Measurements from ENCODE around the gene NR1H3. TPM values are rescaled to one million over a fixed set of nuclear protein-coding genes. Genes with fewer than 3 reads are reported as not detected.

The NR1H3 gene
- total RNA-seq, 4 donors from 2014 or later: 95.8 to 152 (median 123) TPM

- TF ChIP-seq CTCF (IDR thresholded peaks at IDR 0.05) (no peak), POLR2A (IDR thresholded peaks at IDR 0.05) (no peak)
- Histone ChIP-seq H3K4me3 (no peak overlapping the region), H3K27ac (no peak overlapping the region), H3K9me3 (no peaks in the 10 kb centered on the region), H3K36me3 (peaks cover 0 to 83% (median 3%) of the 10 kb centered on the region in 3 donors), H3K27me3 (no peaks in the 10 kb centered on the region), H3K4me1 (peaks cover 0 to 10% (median 6%) of the 10 kb centered on the region in 4 donors)
- no peak for DNase-seq
Measured at GRCh38 chr11:47276923-47277322, 19.1 kb downstream of the NR1H3 start.

GRCh38 chr11:47278058-47278457, 20.3 kb downstream of the NR1H3 start:
- no peaks in the 10 kb centered on the region for H3K27me3 ChIP-seq
- peaks cover 0 to 95% (median 3%) of the 10 kb centered on the region in 3 donors for H3K36me3 ChIP-seq
- no peak for TF ChIP-seq POLR2A (IDR thresholded peaks at IDR 0.05)
- TF ChIP-seq CTCF (IDR thresholded peaks at IDR 0.05): no peak
- no peak for DNase-seq
- no peak overlapping the region for H3K27ac ChIP-seq
- no peaks in the 10 kb centered on the region for H3K4me1 ChIP-seq
- no peak overlapping the region for H3K4me3 ChIP-seq
- no peaks in the 10 kb centered on the region for H3K9me3 ChIP-seq

DNA sequence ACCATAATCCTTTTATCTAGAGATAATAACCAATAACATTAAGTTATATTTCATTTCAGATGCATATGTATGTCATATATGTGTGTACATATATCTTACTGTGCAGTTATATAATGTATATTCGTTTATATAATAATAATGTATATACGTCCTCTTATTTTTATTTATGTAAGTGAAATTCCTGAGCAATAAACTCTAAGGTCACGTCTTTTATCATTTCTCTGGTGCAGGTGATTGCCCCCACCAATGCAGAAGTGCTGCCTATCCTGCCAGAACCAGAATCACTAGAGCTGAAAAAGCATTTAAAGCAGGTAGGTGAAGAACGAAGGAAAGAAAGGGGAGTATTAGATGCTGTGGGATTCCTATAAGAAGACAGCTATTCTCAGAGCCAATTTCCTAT, 21.0 kb downstream of the NR1H3 start:
- H3K36me3 ChIP-seq: peaks cover 0 to 99% (median 3%) of the 10 kb centered on the region in 3 donors
- no peaks in the 10 kb centered on the region for H3K27me3 ChIP-seq
- DNase-seq: no peak
- no peaks in the 10 kb centered on the region for H3K4me1 ChIP-seq
- no peak overlapping the region for H3K27ac ChIP-seq
- no peaks in the 10 kb centered on the region for H3K9me3 ChIP-seq
- H3K4me3 ChIP-seq: no peak overlapping the region
- TF ChIP-seq CTCF (IDR thresholded peaks at IDR 0.05): no peak
- no peak for TF ChIP-seq POLR2A (IDR thresholded peaks at IDR 0.05)

DNA sequence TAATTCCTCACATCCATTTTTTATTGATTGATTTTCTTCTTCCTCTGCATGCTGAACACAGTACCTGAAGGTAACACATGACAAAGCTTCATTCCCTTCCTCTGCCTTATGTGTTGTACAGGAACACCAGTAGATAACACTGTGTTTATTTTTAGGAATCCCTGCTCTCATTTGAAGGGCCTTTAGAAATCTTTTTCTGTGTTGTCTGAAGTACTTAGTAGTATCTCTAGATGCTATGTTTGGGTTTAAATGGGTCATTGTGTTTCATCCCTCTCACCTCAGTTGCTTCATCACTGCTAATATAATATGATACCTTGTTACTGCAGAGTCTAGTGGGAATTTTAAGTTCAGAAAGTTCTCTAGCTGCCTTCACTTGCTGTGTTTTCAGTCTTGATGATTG, 22.3 kb downstream of the NR1H3 start:
- no peaks in the 10 kb centered on the region for H3K9me3 ChIP-seq
- H3K4me1 ChIP-seq: no peaks in the 10 kb centered on the region
- no peak for DNase-seq
- no peaks in the 10 kb centered on the region for H3K27me3 ChIP-seq
- no peak overlapping the region for H3K4me3 ChIP-seq
- no peak overlapping the region for H3K27ac ChIP-seq
- H3K36me3 ChIP-seq: peaks cover 0 to 100% (median 3%) of the 10 kb centered on the region in 3 donors
- TF ChIP-seq POLR2A (IDR thresholded peaks at IDR 0.05) (no peak), CTCF (IDR thresholded peaks at IDR 0.05) (no peak)

DNA sequence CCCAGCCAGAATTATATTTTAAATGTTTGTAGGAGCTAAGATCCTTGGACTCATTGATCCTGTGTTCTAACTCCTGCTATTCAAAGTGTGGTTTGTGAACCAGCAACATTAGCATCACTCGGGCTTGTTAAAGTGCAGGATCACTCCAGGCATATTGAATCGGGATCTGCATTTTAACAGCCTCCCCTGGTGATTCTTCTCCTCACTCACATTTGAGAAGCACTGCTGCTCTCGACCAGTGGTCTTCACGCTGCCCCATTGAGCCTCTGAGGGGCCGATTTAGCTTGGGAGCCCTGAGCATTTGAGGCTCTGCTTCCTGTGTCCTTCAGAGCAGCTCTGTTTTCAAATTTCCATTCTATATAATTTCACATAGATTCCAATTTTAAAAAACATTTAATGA, 23.1 kb downstream of the NR1H3 start:
- Histone ChIP-seq H3K36me3 (peaks cover 0 to 100% (median 3%) of the 10 kb centered on the region in 3 donors), H3K4me1 (no peaks in the 10 kb centered on the region), H3K4me3 (no peak overlapping the region), H3K27ac (no peak overlapping the region), H3K9me3 (no peaks in the 10 kb centered on the region), H3K27me3 (no peaks in the 10 kb centered on the region)
- DNase-seq: no peak
- TF ChIP-seq POLR2A (IDR thresholded peaks at IDR 0.05): no peak
- no peak for TF ChIP-seq CTCF (IDR thresholded peaks at IDR 0.05)

GRCh38 chr11:47282462-47282861, 24.7 kb downstream of the NR1H3 start:
- H3K36me3 ChIP-seq: peaks cover 0 to 100% (median 0%) of the 10 kb centered on the region in 3 donors
- TF ChIP-seq POLR2A (IDR thresholded peaks at IDR 0.05) (no peak), CTCF (IDR thresholded peaks at IDR 0.05) (no peak)
- no peak overlapping the region for H3K4me3 ChIP-seq
- DNase-seq: no peak
- H3K27ac ChIP-seq: no peak overlapping the region
- H3K27me3 ChIP-seq: no peaks in the 10 kb centered on the region
- no peaks in the 10 kb centered on the region for H3K9me3 ChIP-seq
- no peaks in the 10 kb centered on the region for H3K4me1 ChIP-seq

Data from Peyer's patch (tissue), 4 donors.